Breast epithelium (tissue), 3 donors: ENCODE measurements around the gene FFAR4.

Experiments
- POLR2AphosphoS5 ChIP-seq, 3 donors: sonication (generic); formaldehyde crosslinking; IDR thresholded peaks; one replicate each; pipeline ENCODE4 v1.6.1; 2017; ENCODE audit warnings: antibody characterized with exemption in 3 of 3
- TF ChIP-seq, protein P1 (sequence below), 3 donors: fragments of 450-650 bp; IDR thresholded peaks; one replicate each; pipeline ENCODE4 v1.5.1; 2016 to 2017; ENCODE audit warnings: antibody characterized with exemption in 3 of 3, mild to moderate bottlenecking in 3 of 3, moderate library complexity in 3 of 3

DNA sequence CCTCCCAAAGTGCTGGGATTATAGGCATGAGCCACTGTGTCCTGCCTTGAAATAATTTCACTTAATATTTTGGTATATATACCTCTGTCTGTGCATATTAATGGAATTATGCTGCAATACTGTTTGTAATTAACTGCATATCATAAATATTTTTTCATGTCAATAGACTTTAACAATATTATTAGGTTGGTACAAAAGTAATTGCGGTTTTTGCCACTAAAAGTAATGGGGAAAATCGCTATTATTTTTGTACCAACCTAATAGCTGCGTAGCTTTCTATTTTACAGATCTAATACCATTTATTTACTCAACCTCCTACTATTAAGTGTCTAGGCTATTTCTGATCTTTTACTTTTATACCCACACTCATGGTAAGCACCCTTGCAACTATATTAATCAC lies 42.0 kb downstream of the FFAR4 start:
- TF ChIP-seq POLR2AphosphoS5 (IDR thresholded peaks at IDR 0.05): no peak
- TF ChIP-seq, protein P1, sequence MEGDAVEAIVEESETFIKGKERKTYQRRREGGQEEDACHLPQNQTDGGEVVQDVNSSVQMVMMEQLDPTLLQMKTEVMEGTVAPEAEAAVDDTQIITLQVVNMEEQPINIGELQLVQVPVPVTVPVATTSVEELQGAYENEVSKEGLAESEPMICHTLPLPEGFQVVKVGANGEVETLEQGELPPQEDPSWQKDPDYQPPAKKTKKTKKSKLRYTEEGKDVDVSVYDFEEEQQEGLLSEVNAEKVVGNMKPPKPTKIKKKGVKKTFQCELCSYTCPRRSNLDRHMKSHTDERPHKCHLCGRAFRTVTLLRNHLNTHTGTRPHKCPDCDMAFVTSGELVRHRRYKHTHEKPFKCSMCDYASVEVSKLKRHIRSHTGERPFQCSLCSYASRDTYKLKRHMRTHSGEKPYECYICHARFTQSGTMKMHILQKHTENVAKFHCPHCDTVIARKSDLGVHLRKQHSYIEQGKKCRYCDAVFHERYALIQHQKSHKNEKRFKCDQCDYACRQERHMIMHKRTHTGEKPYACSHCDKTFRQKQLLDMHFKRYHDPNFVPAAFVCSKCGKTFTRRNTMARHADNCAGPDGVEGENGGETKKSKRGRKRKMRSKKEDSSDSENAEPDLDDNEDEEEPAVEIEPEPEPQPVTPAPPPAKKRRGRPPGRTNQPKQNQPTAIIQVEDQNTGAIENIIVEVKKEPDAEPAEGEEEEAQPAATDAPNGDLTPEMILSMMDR (IDR thresholded peaks at IDR 0.05): no peak
